Nephron (organoid): Measurements from ENCODE around the gene ZNF526.
A peak's percentile ranks its signal among the peaks of the same experiment; 100 is the strongest.

Source experiments
- H3K27ac Mint-ChIP-seq, 3 experiments: 2 replicates each; pipeline ENCODE4 v1.8.0; 2020; ENCODE audit warnings: mixed read lengths in 3 of 3, mild to moderate bottlenecking in 2 of 3, moderate library complexity in 1 of 3
- H3K27me3 Mint-ChIP-seq: 2 replicates; pipeline ENCODE4 v1.8.0; 2021; ENCODE audit warnings: low read depth, mild to moderate bottlenecking, moderate library complexity, mixed read lengths
- H3K36me3 Mint-ChIP-seq: 2 replicates; pipeline ENCODE4 v1.8.0; 2020; ENCODE audit warnings: low read depth, mixed read lengths
- H3K4me1 Mint-ChIP-seq: 2 replicates; pipeline ENCODE4 v1.8.0; 2020; ENCODE audit warnings: mixed read lengths
- H3K4me3 Mint-ChIP-seq, 3 experiments: 2 replicates each; pipeline ENCODE4 v1.8.0; 2020; ENCODE audit warnings: mild to moderate bottlenecking in 3 of 3, mixed read lengths in 3 of 3, moderate library complexity in 2 of 3
- H3K9me3 Mint-ChIP-seq: 2 replicates; pipeline ENCODE4 v1.8.0; 2020; ENCODE audit warnings: mixed read lengths
- TF ChIP-seq, protein P1 (sequence below), 3 experiments: fragments of 200-600 bp; sonication (generic); IDR thresholded peaks; one replicate each; pipeline ENCODE4 v1.5.0; 2021; ENCODE audit warnings: antibody characterized with exemption in 3 of 3; ENCODE audit not compliant: unreplicated experiment in 3 of 3

The ZNF526 gene

DNA sequence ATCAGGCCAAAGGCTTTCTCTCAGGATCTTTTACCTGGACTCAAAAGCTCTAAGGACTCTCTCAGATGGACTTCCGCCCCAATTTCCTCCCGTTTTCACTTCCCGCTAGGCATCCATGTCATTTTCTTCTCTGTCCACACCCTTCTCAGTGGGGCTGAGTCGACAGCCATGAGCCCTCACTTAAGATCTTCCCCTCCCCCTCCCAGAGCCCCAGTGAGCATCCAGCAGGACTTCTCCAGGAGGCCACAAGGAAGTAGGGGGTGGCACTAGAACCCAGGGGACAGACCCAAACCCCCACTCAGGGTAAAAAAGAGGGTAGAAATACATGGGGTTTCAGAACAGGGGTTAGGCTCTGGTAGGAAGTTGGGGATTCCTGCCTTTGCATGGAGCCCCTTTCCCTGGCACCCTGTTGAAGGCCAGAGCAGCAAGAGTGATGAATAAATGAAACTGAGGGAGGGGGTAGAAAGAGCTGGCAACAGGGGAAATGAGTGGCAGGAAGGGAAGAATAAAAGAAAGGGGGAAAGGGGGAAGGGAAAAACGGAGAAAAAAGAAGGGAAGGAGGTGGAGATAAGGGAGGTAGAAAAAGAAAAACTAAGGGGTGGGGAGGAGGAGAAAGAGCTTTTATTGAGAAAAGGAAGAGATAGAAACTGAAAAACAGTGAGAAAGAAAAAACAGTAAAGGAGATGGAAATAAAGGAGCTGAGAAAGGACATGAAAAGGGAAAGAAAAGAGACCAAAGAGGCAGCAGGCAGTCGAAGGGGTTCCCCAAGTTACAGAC is 45.0 kb upstream of the ZNF526 start:
- no peaks in the 10 kb centered on the region for H3K9me3 Mint-ChIP-seq
- peak overlapping the region; percentile 38 to 91 (median 41) for H3K4me3 Mint-ChIP-seq
- TF ChIP-seq, protein P1, sequence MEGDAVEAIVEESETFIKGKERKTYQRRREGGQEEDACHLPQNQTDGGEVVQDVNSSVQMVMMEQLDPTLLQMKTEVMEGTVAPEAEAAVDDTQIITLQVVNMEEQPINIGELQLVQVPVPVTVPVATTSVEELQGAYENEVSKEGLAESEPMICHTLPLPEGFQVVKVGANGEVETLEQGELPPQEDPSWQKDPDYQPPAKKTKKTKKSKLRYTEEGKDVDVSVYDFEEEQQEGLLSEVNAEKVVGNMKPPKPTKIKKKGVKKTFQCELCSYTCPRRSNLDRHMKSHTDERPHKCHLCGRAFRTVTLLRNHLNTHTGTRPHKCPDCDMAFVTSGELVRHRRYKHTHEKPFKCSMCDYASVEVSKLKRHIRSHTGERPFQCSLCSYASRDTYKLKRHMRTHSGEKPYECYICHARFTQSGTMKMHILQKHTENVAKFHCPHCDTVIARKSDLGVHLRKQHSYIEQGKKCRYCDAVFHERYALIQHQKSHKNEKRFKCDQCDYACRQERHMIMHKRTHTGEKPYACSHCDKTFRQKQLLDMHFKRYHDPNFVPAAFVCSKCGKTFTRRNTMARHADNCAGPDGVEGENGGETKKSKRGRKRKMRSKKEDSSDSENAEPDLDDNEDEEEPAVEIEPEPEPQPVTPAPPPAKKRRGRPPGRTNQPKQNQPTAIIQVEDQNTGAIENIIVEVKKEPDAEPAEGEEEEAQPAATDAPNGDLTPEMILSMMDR (IDR thresholded peaks at IDR 0.05; ENCODE audit: unreplicated experiment in 3 of 3) = no peak
- peaks cover 18% of the 10 kb centered on the region for H3K4me1 Mint-ChIP-seq
- peaks cover 37% of the 10 kb centered on the region for H3K27me3 Mint-ChIP-seq
- H3K27ac Mint-ChIP-seq = no peak overlapping the region
- H3K36me3 Mint-ChIP-seq = no peaks in the 10 kb centered on the region

DNA sequence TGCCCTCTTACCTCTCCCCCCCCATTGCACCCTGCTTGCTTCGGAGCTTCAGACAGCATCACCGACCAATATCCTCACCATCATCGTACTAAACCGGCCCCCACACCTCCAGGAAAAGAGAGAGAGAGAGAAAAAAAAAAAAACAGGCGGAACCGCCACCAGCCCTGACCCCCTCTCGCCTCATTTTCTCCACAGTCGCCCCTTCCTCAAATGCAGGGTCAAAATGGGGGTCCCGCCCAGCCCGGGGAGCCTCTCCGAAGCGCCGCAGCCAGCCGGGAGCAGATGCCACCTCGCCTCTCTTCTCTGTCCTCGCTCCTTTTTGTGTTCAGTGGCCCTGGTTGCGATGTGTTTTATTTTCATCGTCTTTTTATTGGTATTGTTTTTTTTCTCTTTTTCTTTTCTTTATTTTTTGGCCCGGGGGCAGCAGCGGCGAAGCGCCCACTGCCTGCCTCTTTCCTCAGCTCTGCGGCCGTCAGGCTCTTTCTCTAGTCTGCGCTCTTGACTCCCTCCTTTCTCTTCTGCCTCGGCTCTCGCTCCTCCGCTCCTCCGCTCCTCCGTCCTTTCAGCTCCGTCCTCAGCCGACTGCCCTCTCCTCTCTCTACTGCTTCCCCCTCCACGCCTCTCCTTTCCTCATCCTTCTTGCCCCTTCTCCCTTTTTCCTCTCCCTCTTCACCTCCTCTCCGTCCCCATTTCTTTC is 44.0 kb upstream of the ZNF526 start:
- Mint-ChIP-seq H3K9me3 (no peaks in the 10 kb centered on the region), H3K36me3 (no peaks in the 10 kb centered on the region), H3K27ac (no peak overlapping the region), H3K4me1 (peaks cover 15% of the 10 kb centered on the region), H3K27me3 (peaks cover 37% of the 10 kb centered on the region), H3K4me3 (peak overlapping the region; percentile 69 to 91 (median 89))
- TF ChIP-seq, protein P1 (IDR thresholded peaks at IDR 0.05; ENCODE audit: unreplicated experiment in 3 of 3) = no peak

DNA sequence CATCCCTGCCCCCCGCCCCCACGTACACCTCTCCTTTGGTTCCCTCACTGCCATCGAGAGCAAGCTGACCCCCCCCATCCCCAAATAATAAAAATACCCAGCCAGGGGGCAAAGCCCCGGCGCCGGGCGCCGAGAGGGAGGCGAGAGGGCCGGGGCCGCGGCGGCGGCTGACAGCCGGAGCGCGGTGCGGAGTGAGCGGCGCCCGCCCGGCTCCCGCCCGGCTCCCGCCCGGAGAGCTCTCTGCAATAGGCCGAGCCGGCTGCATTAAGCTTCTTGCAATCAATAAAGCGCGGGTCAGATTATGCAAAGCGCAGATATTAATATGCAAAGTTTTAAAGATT is 43.5 kb upstream of the ZNF526 start:
- Mint-ChIP-seq H3K4me3 (peak overlapping the region; percentile 69 to 91 (median 89)), H3K36me3 (no peaks in the 10 kb centered on the region), H3K27me3 (peaks cover 39% of the 10 kb centered on the region), H3K4me1 (peaks cover 13% of the 10 kb centered on the region), H3K9me3 (no peaks in the 10 kb centered on the region), H3K27ac (no peak overlapping the region)
- TF ChIP-seq, protein P1 (IDR thresholded peaks at IDR 0.05; ENCODE audit: unreplicated experiment in 3 of 3) = no peak

DNA sequence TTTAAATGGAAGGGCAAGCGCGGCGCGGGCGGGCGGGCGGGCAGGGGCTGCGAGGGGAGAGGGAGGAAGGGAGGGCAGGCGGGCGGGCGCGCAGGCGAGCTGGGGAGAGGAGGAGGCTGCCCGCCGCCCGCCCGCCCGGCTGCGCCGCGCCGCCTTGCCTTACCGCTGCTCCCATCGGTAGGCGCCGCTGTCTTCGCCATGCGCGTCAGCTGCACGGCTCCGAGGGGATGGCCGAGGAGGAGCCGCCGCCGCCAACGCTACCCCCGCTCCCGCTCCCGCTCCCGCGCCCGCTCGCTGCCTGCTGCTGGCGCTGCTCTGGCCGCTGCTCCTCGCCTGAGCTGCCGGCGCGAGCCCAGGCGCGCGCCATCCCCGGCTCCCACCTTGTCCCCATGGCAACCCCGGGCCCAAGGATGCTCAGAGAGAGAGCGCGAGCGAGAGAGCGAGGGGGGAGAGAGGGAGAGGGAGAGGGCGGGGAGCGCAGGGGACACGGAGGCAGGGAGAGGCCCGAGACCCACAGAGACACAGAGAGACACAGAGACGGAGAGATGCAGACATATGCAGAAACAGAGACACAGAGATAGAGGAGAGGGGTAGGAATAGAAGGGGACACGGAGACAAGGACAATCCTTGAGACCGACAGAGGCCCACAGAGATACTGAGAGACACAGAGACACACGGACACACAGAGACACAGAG is 43.0 kb upstream of the ZNF526 start:
- no peak overlapping the region for H3K4me3 Mint-ChIP-seq
- TF ChIP-seq, protein P1 (IDR thresholded peaks at IDR 0.05; ENCODE audit: unreplicated experiment in 3 of 3) = peak; percentile 42 to 60 (median 51)
- peaks cover 44% of the 10 kb centered on the region for H3K27me3 Mint-ChIP-seq
- H3K4me1 Mint-ChIP-seq = peaks cover 8% of the 10 kb centered on the region
- H3K27ac Mint-ChIP-seq = no peak overlapping the region
- H3K9me3 Mint-ChIP-seq = no peaks in the 10 kb centered on the region
- H3K36me3 Mint-ChIP-seq = no peaks in the 10 kb centered on the region

DNA sequence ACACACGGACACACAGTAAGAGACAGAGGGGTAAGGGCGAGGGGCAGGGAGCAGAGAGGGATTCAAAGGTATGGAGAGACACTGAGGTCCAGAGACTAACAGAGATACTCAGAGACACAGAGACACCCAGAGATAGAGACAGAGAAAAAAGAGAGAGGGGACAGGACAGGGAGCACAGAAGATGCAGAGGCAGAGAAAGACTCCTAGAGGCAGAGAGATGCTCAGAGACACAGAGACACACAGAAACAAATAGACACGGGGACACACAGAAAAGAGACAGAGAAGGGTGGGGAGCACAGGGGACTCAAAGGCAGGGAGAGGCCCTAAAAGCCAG is 42.5 kb upstream of the ZNF526 start:
- no peaks in the 10 kb centered on the region for H3K36me3 Mint-ChIP-seq
- TF ChIP-seq, protein P1 (IDR thresholded peaks at IDR 0.05; ENCODE audit: unreplicated experiment in 3 of 3) = no peak
- no peak overlapping the region for H3K27ac Mint-ChIP-seq
- H3K4me1 Mint-ChIP-seq = peaks cover 6% of the 10 kb centered on the region
- H3K27me3 Mint-ChIP-seq = peaks cover 49% of the 10 kb centered on the region
- no peaks in the 10 kb centered on the region for H3K9me3 Mint-ChIP-seq
- H3K4me3 Mint-ChIP-seq = no peak overlapping the region
